22Rv1 (cell line): Measurements from ENCODE around the gene SLX1A.

Source experiments
- CTCF ChIP-seq: fragments of 450-650 bp; IDR thresholded peaks from 2 replicates; pipeline ENCODE4 v1.5.1; 2017; ENCODE audit warnings: mild to moderate bottlenecking
- ZFX ChIP-seq: fragments of 450-650 bp; IDR thresholded peaks from 2 replicates; pipeline ENCODE4 v1.6.1; 2017; ENCODE audit warnings: antibody characterized with exemption, borderline replicate concordance

GRCh38 chr16:30184096-30184890 lies 9.4 kb upstream of the SLX1A start:
- no peak for TF ChIP-seq CTCF
- no peak for TF ChIP-seq ZFX
